Left cardiac atrium (tissue), 2 donors: ENCODE measurements around the gene COL13A1. TPM values are rescaled to one million over a fixed set of nuclear protein-coding genes. Genes with fewer than 3 reads are reported as not detected.

ENCODE experiments used
- total RNA-seq, 2 donors: library from RNA; stranded (reverse); fragmentation: NEBNext Ultra II Directional; extraction: Animal tissue kit (Norgen Biotek cat#: 25700); gene quantifications; one replicate each; pipeline ENCODE4 v1.2.1, GENCODE V29; 2021
- donor health status: DM: no; HTN: yes; CAD: no; lungs with severe emphysema.
- donor health status: DM: yes; HTN: yes; CAD: no.

The COL13A1 gene
- total RNA-seq, 2 donors from 2014 or later = 3.8 to 6.7 TPM

Other genes with a start within 250 kb of the COL13A1 start
- under 1 TPM in 1 of 2 donors, not detected in 1; 0.27 TPM for gene NEUROG3, start 228.5 kb upstream of the COL13A1 start, total RNA-seq
- gene FAM241B, start 171.7 kb upstream of the COL13A1 start, total RNA-seq = 1 to 10 TPM; 3.7 to 6.7 TPM